NCI-H748 (cell line): ENCODE measurements around the gene MAEL.

Source experiments
- DNase-seq: peaks from one replicate; lab custom pipeline; 2025; ENCODE audit not compliant: unreplicated experiment; lab: John Stamatoyannopoulos, UW

MAEL gene

GRCh38 chr1:166977951-166978350 is 11.1 kb upstream of the MAEL start:
- peak; percentile 29 for DNase-seq

GRCh38 chr1:166978821-166979220 is 10.3 kb upstream of the MAEL start:
- no peak for DNase-seq

- peak; percentile 82 for DNase-seq
Observed at GRCh38 chr1:166980383-166980782, 8.7 kb upstream of the MAEL start.

- DNase-seq = peak; percentile 59
Observed at GRCh38 chr1:166980818-166981217, 8.3 kb upstream of the MAEL start.

GRCh38 chr1:166981589-166981988 is 7.5 kb upstream of the MAEL start:
- no peak for DNase-seq

- no peak for DNase-seq
Observed at GRCh38 chr1:166999075-166999474, 10.0 kb downstream of the MAEL start.

GRCh38 chr1:166999500-167000055 is 10.5 kb downstream of the MAEL start:
- no peak for DNase-seq

- DNase-seq = no peak
Observed at GRCh38 chr1:167000546-167000945, 11.5 kb downstream of the MAEL start.

- no peak for DNase-seq
Observed at GRCh38 chr1:167002354-167002753, 13.3 kb downstream of the MAEL start.

GRCh38 chr1:167003711-167004110 is 14.6 kb downstream of the MAEL start:
- no peak for DNase-seq

GRCh38 chr1:167011560-167012191 is 22.6 kb downstream of the MAEL start:
- no peak for DNase-seq

- DNase-seq = no peak
Observed at GRCh38 chr1:167012570-167012969, 23.5 kb downstream of the MAEL start.

- no peak for DNase-seq
Observed at GRCh38 chr1:167013108-167013929, 24.2 kb downstream of the MAEL start.

GRCh38 chr1:167016100-167016750 is 27.1 kb downstream of the MAEL start:
- no peak for DNase-seq

GRCh38 chr1:167022384-167022783 is 33.3 kb downstream of the MAEL start:
- no peak for DNase-seq

- peak; percentile 26 for DNase-seq
Observed at GRCh38 chr1:167029553-167029952, 40.5 kb downstream of the MAEL start.

- no peak for DNase-seq
Observed at GRCh38 chr1:167033646-167034045, 44.6 kb downstream of the MAEL start.

- peak; percentile 94 for DNase-seq
Observed at GRCh38 chr1:167043752-167044488, 54.8 kb downstream of the MAEL start.

- no peak for DNase-seq
Observed at GRCh38 chr1:167051907-167052306, 62.8 kb downstream of the MAEL start.

- DNase-seq = peak; percentile 31
Observed at GRCh38 chr1:167052389-167052788, 63.3 kb downstream of the MAEL start.

GRCh38 chr1:167054531-167054930 is 65.5 kb downstream of the MAEL start:
- DNase-seq = no peak
